Measurements from ENCODE around the gene N4BP2L2. TPM values are rescaled to one million over a fixed set of nuclear protein-coding genes. Genes with fewer than 3 reads are reported as not detected.

Gene N4BP2L2
- total and polyA plus RNA-seq, 2 of the 13 experiments (the other 11 are each of a cell fraction or from before 2014, with no cell fraction given), result 58.9 to 81.2 TPM

DNA sequence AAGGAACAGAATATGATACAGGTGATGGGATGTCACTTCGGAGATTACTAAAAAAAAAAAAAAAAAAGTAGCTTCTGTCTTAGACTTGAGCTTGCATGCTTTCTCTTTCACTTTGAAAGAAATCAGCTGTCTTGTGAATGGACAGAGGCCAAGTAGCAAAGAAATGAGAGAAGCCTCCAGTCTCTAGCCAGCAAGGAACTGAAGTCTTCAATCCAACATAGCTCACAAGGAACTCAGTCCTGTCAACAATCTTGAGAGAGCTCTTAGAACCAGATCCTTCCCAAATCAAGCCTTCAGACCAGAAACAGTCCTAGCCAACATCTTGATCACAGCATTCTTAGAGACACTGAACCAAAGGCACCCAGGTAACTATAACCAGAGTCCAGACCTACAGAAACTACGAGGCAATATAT lies 7.7 kb downstream of the N4BP2L2 start (continued):
- TF ChIP-seq SOX6 (IDR thresholded peaks at IDR 0.05) (no peak), SOX6 (CRISPR knock-in tag; IDR thresholded peaks at IDR 0.05) (no peak)

GRCh38 chr13:32528358-32528757 lies 10.2 kb downstream of the N4BP2L2 start:
- no peak overlapping the region for H3K27ac ChIP-seq (ENCODE audit: extremely low read length, insufficient read depth, low read length)

More at GRCh38 chr13:32528358-32528757, 10.2 kb downstream of the N4BP2L2 start:
- no TSS peak for BruUV-seq (replicated peaks)
- Histone ChIP-seq H3K4me3 (replicated peaks in 1 of 3; ENCODE audit: insufficient read depth in 1 of 3, low read depth in 2 of 3, low read length in 3 of 3) (no peak overlapping the region), H3K36me3 (replicated peaks in 1 of 2; ENCODE audit: control insufficient read depth in 1 of 2, insufficient read depth in 2 of 2, low read length in 2 of 2) (peaks cover 6 to 14% of the 10 kb centered on the region in 2 experiments; a peak in 4 of 5 replicates), H3K9me3 (ENCODE audit: low read length) (no peaks in the 10 kb centered on the region), H3K79me2 (ENCODE audit: insufficient read depth, low read length) (peaks cover 68% of the 10 kb centered on the region), H3K9ac (ENCODE audit: insufficient read depth, low read depth, low read length) (no peak overlapping the region), H4K20me1 (ENCODE audit: insufficient read depth, low read length) (peaks cover 23% of the 10 kb centered on the region), H2AFZ (ENCODE audit: low read length) (no peak overlapping the region), H3K4me2 (ENCODE audit: low read depth, low read length) (no peak overlapping the region), H3K4me1 (ENCODE audit: insufficient read depth, low read length) (peaks cover 39% of the 10 kb centered on the region), H3K27me3 (ENCODE audit: control insufficient read depth in 1 of 2, insufficient read depth in 2 of 2, low read length in 2 of 2) (no peaks in the 10 kb centered on the region)
- ChIA-PET POLR2A (no interaction called here), CTCF (ENCODE audit: low intra/inter-chr PET ratio, low total read pairs) (no interaction called here)
- intact Hi-C loops (cut with micrococcal nuclease; ENCODE audit: unreplicated experiment) (no loop called here), in situ Hi-C loops (cut with HindIII; ENCODE audit: extremely low pct_ligation_motif_present, low pct_unique_long_range_greater_than_20kb) (no loop called here)
- TF ChIP-seq ZFP62 (CRISPR knock-in tag; IDR thresholded peaks at IDR 0.05), result no peak
- TF ChIP-seq FOXM1 (CRISPR knock-in tag; IDR thresholded peaks at IDR 0.05), result no peak
- TF ChIP-seq DZIP1 (CRISPR knock-in tag; IDR thresholded peaks at IDR 0.05), result no peak
- TF ChIP-seq MYC (CRISPR knock-in tag; IDR thresholded peaks at IDR 0.05; ENCODE audit: borderline replicate concordance), result no peak
- no peak for TF ChIP-seq BCLAF1 (IDR thresholded peaks at IDR 0.05)
- TF ChIP-seq ZSCAN31 (CRISPR knock-in tag; IDR thresholded peaks at IDR 0.05; ENCODE audit: low read depth), result no peak
- no peak for TF ChIP-seq ZIK1 (CRISPR knock-in tag; IDR thresholded peaks at IDR 0.05; ENCODE audit: borderline replicate concordance, low read depth)
- TF ChIP-seq ZMAT3 (CRISPR knock-in tag; conservative IDR thresholded peaks at IDR 0.05), result no peak
- TF ChIP-seq ZNF138 (CRISPR knock-in tag; IDR thresholded peaks at IDR 0.05; ENCODE audit: low read depth), result no peak
- TF ChIP-seq ZNF274 (CRISPR knock-in tag; IDR thresholded peaks at IDR 0.05), result no peak
- TF ChIP-seq ZSCAN20 (CRISPR knock-in tag; IDR thresholded peaks at IDR 0.05; ENCODE audit: borderline replicate concordance), result no peak
- TF ChIP-seq ZNF501 (CRISPR knock-in tag; IDR thresholded peaks at IDR 0.05), result no peak
- TF ChIP-seq ZNF629 (CRISPR knock-in tag; conservative IDR thresholded peaks at IDR 0.05), result no peak
- TF ChIP-seq ZNF672 (CRISPR knock-in tag; IDR thresholded peaks at IDR 0.05), result no peak
- no peak for TF ChIP-seq SRSF4 (IDR thresholded peaks at IDR 0.05; ENCODE audit: low read depth, low read length, poor library complexity, severe bottlenecking)
- WGBS (ENCODE audit: low lambda C conversion rate), result 97% methylated on average over 3 of the region's 3 CpGs
- ATAC-seq (no peak), DNase-seq (ENCODE audit: low spot score) (no peak), FAIRE-seq (no peak)
